Measurements from ENCODE around the gene TMTC2.

- TF ChIP-seq CTCF (IDR thresholded peaks at IDR 0.05; ENCODE audit: insufficient read depth, low read length, poor library complexity, severe bottlenecking) (no peak), EZH2phosphoT487 (conservative IDR thresholded peaks at IDR 0.05; ENCODE audit: low read length) (no peak)
Observed at GRCh38 chr12:82665142-82665923, 21.4 kb upstream of the TMTC2 start.

Data from SU-DHL-6 (cell line).